ENCODE results near the gene OR10H4. TPM values are rescaled to one million over a fixed set of nuclear protein-coding genes. Genes with fewer than 3 reads are reported as not detected.
"Not testable (repeated sequence)": the region's sequence is repeated elsewhere in the genome, so short reads cannot be mapped to it uniquely, and the experiment has no call there.

OR10H4 gene
- not detected for polyA plus RNA-seq
- long read RNA-seq, donor 1, result 0 reads
- long read RNA-seq, donor 2, result 0 reads
- long read RNA-seq, donor 3, result 0 reads
- long read RNA-seq, donor 4, result 0 reads
- long read RNA-seq, donor 5, result 0 reads
- long read RNA-seq, donor 6, result 0 reads
- long read RNA-seq, donor 7, result 0 reads
- long read RNA-seq, donor 8, result 0 reads
- long read RNA-seq, donor 9, result 0 reads
- long read RNA-seq, donor 10, result 0 reads

- H3K9me3 ChIP-seq (ENCODE audit: control insufficient read depth in 2 of 2, insufficient read depth in 1 of 2, low read depth in 1 of 2, low read length in 1 of 2), result peaks cover 0 to 11% of the 10 kb centered on the region in 2 donors
- FAIRE-seq, result no peak
These were observed at the start of gene OR10H4 for GRCh38 chr19:15948223-15949058. Gene OR10H4 (plus strand): TSS chr19:15949008. CDS start chr19:15949008, 0 bp downstream.

GRCh38 chr19:15899561-15899960 lies 49.2 kb upstream of the OR10H4 start:
- not testable (repeated sequence) for H3K4me1 ChIP-seq (ENCODE audit: control insufficient read depth in 3 of 3, insufficient read depth in 2 of 3, low read depth in 1 of 3, low read length in 2 of 3); H3K4me3 ChIP-seq (ENCODE audit: low read depth in 1 of 3, low read length in 3 of 3); DNase-seq; FAIRE-seq; H3K9me3 ChIP-seq (ENCODE audit: control insufficient read depth in 2 of 2, insufficient read depth in 1 of 2, low read depth in 1 of 2, low read length in 1 of 2); H3K36me3 ChIP-seq (ENCODE audit: control insufficient read depth in 3 of 3, insufficient read depth in 2 of 3, low read depth in 1 of 3, low read length in 3 of 3); H3K27ac ChIP-seq (ENCODE audit: low read depth in 1 of 3, low read length in 2 of 3); H3K27me3 ChIP-seq (ENCODE audit: control insufficient read depth in 3 of 3, insufficient read depth in 3 of 3, low read length in 3 of 3)
- WGBS, 3 donors, result 23 to 81% (median 61%) methylated on average over 17 to 30 of the region's 30 CpGs

More at GRCh38 chr19:15948223-15949058, at the start of gene OR10H4:
- Histone ChIP-seq H3K27me3 (ENCODE audit: control insufficient read depth in 3 of 3, insufficient read depth in 3 of 3, low read length in 3 of 3) (no peaks in the 10 kb centered on the region), H3K36me3 (ENCODE audit: control insufficient read depth in 3 of 3, insufficient read depth in 2 of 3, low read depth in 1 of 3, low read length in 3 of 3) (no peaks in the 10 kb centered on the region), H3K4me3 (ENCODE audit: low read depth in 1 of 3, low read length in 3 of 3) (no peak within 1 kb of the TSS), H3K4me1 (ENCODE audit: control insufficient read depth in 3 of 3, insufficient read depth in 2 of 3, low read depth in 1 of 3, low read length in 2 of 3) (no peaks in the 10 kb centered on the region), H3K27ac (ENCODE audit: low read depth in 1 of 3, low read length in 2 of 3) (no peak within 1 kb of the TSS)
- no peak for DNase-seq

GRCh38 chr19:15900032-15900431 lies 48.8 kb upstream of the OR10H4 start:
- not testable (repeated sequence) for H3K4me1 ChIP-seq (ENCODE audit: control insufficient read depth in 3 of 3, insufficient read depth in 2 of 3, low read depth in 1 of 3, low read length in 2 of 3); H3K36me3 ChIP-seq (ENCODE audit: control insufficient read depth in 3 of 3, insufficient read depth in 2 of 3, low read depth in 1 of 3, low read length in 3 of 3); DNase-seq; FAIRE-seq; H3K27me3 ChIP-seq (ENCODE audit: control insufficient read depth in 3 of 3, insufficient read depth in 3 of 3, low read length in 3 of 3); H3K27ac ChIP-seq (ENCODE audit: low read depth in 1 of 3, low read length in 2 of 3); H3K9me3 ChIP-seq (ENCODE audit: control insufficient read depth in 2 of 2, insufficient read depth in 1 of 2, low read depth in 1 of 2, low read length in 1 of 2); H3K4me3 ChIP-seq (ENCODE audit: low read depth in 1 of 3, low read length in 3 of 3)
- 37 to 56% (median 43%) methylated on average over 6 to 15 of the region's 15 CpGs for WGBS, 3 donors

- no peak overlapping the region for H3K27ac ChIP-seq (ENCODE audit: low read depth in 1 of 3, low read length in 2 of 3)
- no peak for FAIRE-seq
- peaks cover 0 to 8% (median 0%) of the 10 kb centered on the region in 3 donors for H3K4me1 ChIP-seq (ENCODE audit: control insufficient read depth in 3 of 3, insufficient read depth in 2 of 3, low read depth in 1 of 3, low read length in 2 of 3)
- no peaks in the 10 kb centered on the region for H3K36me3 ChIP-seq (ENCODE audit: control insufficient read depth in 3 of 3, insufficient read depth in 2 of 3, low read depth in 1 of 3, low read length in 3 of 3)
- H3K27me3 ChIP-seq (ENCODE audit: control insufficient read depth in 3 of 3, insufficient read depth in 3 of 3, low read length in 3 of 3), result peaks cover 0 to 5% (median 3%) of the 10 kb centered on the region in 3 donors
- WGBS, 3 donors, result 60 to 91% (median 80%) methylated on average over 9 to 11 of the region's 11 CpGs
- H3K9me3 ChIP-seq (ENCODE audit: control insufficient read depth in 2 of 2, insufficient read depth in 1 of 2, low read depth in 1 of 2, low read length in 1 of 2), result peaks cover 0 to 2% of the 10 kb centered on the region in 2 donors
- no peak for DNase-seq
- no peak overlapping the region for H3K4me3 ChIP-seq (ENCODE audit: low read depth in 1 of 3, low read length in 3 of 3)
These were observed 48.3 kb upstream of the OR10H4 start for GRCh38 chr19:15900504-15900903.

- peaks cover 0 to 2% (median 0%) of the 10 kb centered on the region in 3 donors for H3K4me1 ChIP-seq (ENCODE audit: control insufficient read depth in 3 of 3, insufficient read depth in 2 of 3, low read depth in 1 of 3, low read length in 2 of 3)
- no peak for DNase-seq
- 73 to 84% (median 77%) methylated on average over 11 of the region's 11 CpGs for WGBS, 3 donors
- H3K27me3 ChIP-seq (ENCODE audit: control insufficient read depth in 3 of 3, insufficient read depth in 3 of 3, low read length in 3 of 3), result peaks cover 0 to 5% (median 3%) of the 10 kb centered on the region in 3 donors
- no peaks in the 10 kb centered on the region for H3K36me3 ChIP-seq (ENCODE audit: control insufficient read depth in 3 of 3, insufficient read depth in 2 of 3, low read depth in 1 of 3, low read length in 3 of 3)
- no peak overlapping the region for H3K27ac ChIP-seq (ENCODE audit: low read depth in 1 of 3, low read length in 2 of 3)
- FAIRE-seq, result no peak
- peaks cover 0 to 2% of the 10 kb centered on the region in 2 donors for H3K9me3 ChIP-seq (ENCODE audit: control insufficient read depth in 2 of 2, insufficient read depth in 1 of 2, low read depth in 1 of 2, low read length in 1 of 2)
- H3K4me3 ChIP-seq (ENCODE audit: low read depth in 1 of 3, low read length in 3 of 3), result no peak overlapping the region
These were observed 46.6 kb upstream of the OR10H4 start for GRCh38 chr19:15902254-15902653.

- WGBS, 3 donors, result 90 to 95% (median 91%) methylated on average over 26 to 29 of the region's 29 CpGs
These were observed 45.9 kb upstream of the OR10H4 start for GRCh38 chr19:15902898-15903297.

GRCh38 chr19:15905026-15905425 lies 43.8 kb upstream of the OR10H4 start:
- Histone ChIP-seq H3K9me3 (ENCODE audit: control insufficient read depth in 2 of 2, insufficient read depth in 1 of 2, low read depth in 1 of 2, low read length in 1 of 2) (peaks cover 0 to 2% of the 10 kb centered on the region in 2 donors), H3K27me3 (ENCODE audit: control insufficient read depth in 3 of 3, insufficient read depth in 3 of 3, low read length in 3 of 3) (peaks cover 0 to 5% (median 3%) of the 10 kb centered on the region in 3 donors), H3K4me1 (ENCODE audit: control insufficient read depth in 3 of 3, insufficient read depth in 2 of 3, low read depth in 1 of 3, low read length in 2 of 3) (no peaks in the 10 kb centered on the region), H3K36me3 (ENCODE audit: control insufficient read depth in 3 of 3, insufficient read depth in 2 of 3, low read depth in 1 of 3, low read length in 3 of 3) (no peaks in the 10 kb centered on the region), H3K4me3 (ENCODE audit: low read depth in 1 of 3, low read length in 3 of 3) (no peak overlapping the region), H3K27ac (ENCODE audit: low read depth in 1 of 3, low read length in 2 of 3) (no peak overlapping the region)
- FAIRE-seq (no peak), DNase-seq (no peak)

More at GRCh38 chr19:15902898-15903297, 45.9 kb upstream of the OR10H4 start:
- not testable (repeated sequence) for H3K36me3 ChIP-seq (ENCODE audit: control insufficient read depth in 3 of 3, insufficient read depth in 2 of 3, low read depth in 1 of 3, low read length in 3 of 3); DNase-seq; H3K4me3 ChIP-seq (ENCODE audit: low read depth in 1 of 3, low read length in 3 of 3); H3K27me3 ChIP-seq (ENCODE audit: control insufficient read depth in 3 of 3, insufficient read depth in 3 of 3, low read length in 3 of 3); H3K4me1 ChIP-seq (ENCODE audit: control insufficient read depth in 3 of 3, insufficient read depth in 2 of 3, low read depth in 1 of 3, low read length in 2 of 3); H3K27ac ChIP-seq (ENCODE audit: low read depth in 1 of 3, low read length in 2 of 3); H3K9me3 ChIP-seq (ENCODE audit: control insufficient read depth in 2 of 2, insufficient read depth in 1 of 2, low read depth in 1 of 2, low read length in 1 of 2); FAIRE-seq

- H3K4me1 ChIP-seq (ENCODE audit: control insufficient read depth in 3 of 3, insufficient read depth in 2 of 3, low read depth in 1 of 3, low read length in 2 of 3), result no peaks in the 10 kb centered on the region
- H3K36me3 ChIP-seq (ENCODE audit: control insufficient read depth in 3 of 3, insufficient read depth in 2 of 3, low read depth in 1 of 3, low read length in 3 of 3), result no peaks in the 10 kb centered on the region
- H3K4me3 ChIP-seq (ENCODE audit: low read depth in 1 of 3, low read length in 3 of 3), result no peak overlapping the region
- peaks cover 0 to 16% (median 9%) of the 10 kb centered on the region in 3 donors for H3K27me3 ChIP-seq (ENCODE audit: control insufficient read depth in 3 of 3, insufficient read depth in 3 of 3, low read length in 3 of 3)
- no peak overlapping the region for H3K27ac ChIP-seq (ENCODE audit: low read depth in 1 of 3, low read length in 2 of 3)
- DNase-seq, result no peak
- 3 to 45% (median 27%) methylated on average over 38 to 44 of the region's 44 CpGs for WGBS, 3 donors
- FAIRE-seq, result no peak
- H3K9me3 ChIP-seq (ENCODE audit: control insufficient read depth in 2 of 2, insufficient read depth in 1 of 2, low read depth in 1 of 2, low read length in 1 of 2), result peaks cover 0 to 4% of the 10 kb centered on the region in 2 donors
These were observed 37.1 kb upstream of the OR10H4 start for GRCh38 chr19:15911599-15912235.
